K562 (cell line): ENCODE data around the gene RAPGEF5. TPM values are rescaled to one million over a fixed set of nuclear protein-coding genes. Genes with fewer than 3 reads are reported as not detected.

Source experiments
- ATAC-seq: fragments of 200-7000 bp; cut with Tn5 transposase; 3 replicates; pipeline ENCODE4 v1.9.1; 2020; ENCODE audit warnings: moderate library complexity
- BruUV-seq: library from RNA; stranded (reverse); fragments of 400-500 nt; replicated peaks from 2 replicates; lab custom pipeline; 2021; lab: Mats Ljungman, UMichigan
- CTCF ChIA-PET: fragments of 300-600 bp; formaldehyde crosslinking; extraction: SDS; loops from one replicate; lab custom pipeline; 2021; ENCODE audit warnings: low intra/inter-chr PET ratio; lab: Yijun Ruan, JAX
- POLR2A ChIA-PET: fragments of 300-600, 350-650 bp; sonication (Branson Sonifier 250); formaldehyde crosslinking; extraction: SDS; loops from one replicate; lab custom pipeline; 2021; ENCODE audit warnings: antibody characterized with exemption, inconsistent platforms; lab: Yijun Ruan, JAX
- DNase-seq, 4 experiments: peaks; one replicate each; pipeline versions ENCODE4 v3.0.0 to v3.0.0-alpha.2; 2011 to 2018; ENCODE audit warnings: low spot score in 3 of 4, mixed read lengths in 3 of 4; ENCODE audit errors: extremely low read depth in 1 of 4
- FAIRE-seq: peaks from 2 replicates; lab custom pipeline; 2011; peaks lifted over from hg19 to GRCh38; lab: Jason Lieb, UNC
- H2AFZ ChIP-seq: 2 replicates; pipeline ENCODE4 v1.6.0; 2011; ENCODE audit warnings: low read depth, low read length, control low read depth, inconsistent platforms
- H3K27ac ChIP-seq: fragments of 200-600 bp; 3 replicates; pipeline ENCODE4 v1.8.0; 2011; ENCODE audit warnings: low read depth, mild to moderate bottlenecking, control low read depth, inconsistent platforms, low read length, moderate library complexity, mixed read lengths; ENCODE audit errors: extremely low read depth
- H3K27me3 ChIP-seq, 2 experiments: fragments of 300-600 bp in 1 of 2; 2 replicates in 1 of 2; 3 replicates in 1 of 2; pipeline versions ENCODE4 v1.6.0 to v1.8.0; 2011; ENCODE audit warnings: inconsistent platforms in 2 of 2, low read length in 2 of 2, mild to moderate bottlenecking in 1 of 2, mixed read lengths in 1 of 2, moderate library complexity in 1 of 2; ENCODE audit not compliant: control insufficient read depth in 2 of 2, insufficient read depth in 2 of 2
- H3K36me3 ChIP-seq: fragments of 300-600 bp; 3 replicates; pipeline ENCODE4 v1.8.0; 2011; ENCODE audit warnings: mild to moderate bottlenecking, low read length, inconsistent platforms; ENCODE audit not compliant: control insufficient read depth, insufficient read depth
- H3K4me1 ChIP-seq, 2 experiments: fragments of 200-600 bp in 1 of 2; replicated peaks in 1 of 2; 2 replicates in 1 of 2; 3 replicates in 1 of 2; pipeline versions ENCODE4 v1.5.1 to v1.8.0; 2011; ENCODE audit warnings: inconsistent platforms in 2 of 2, low read length in 2 of 2, mild to moderate bottlenecking in 1 of 2, mixed read lengths in 1 of 2, moderate library complexity in 1 of 2; ENCODE audit not compliant: control insufficient read depth in 2 of 2, insufficient read depth in 2 of 2
- H3K4me2 ChIP-seq: 2 replicates; pipeline ENCODE4 v1.6.1; 2011; ENCODE audit warnings: low read length, control low read depth, inconsistent platforms, mixed read lengths; ENCODE audit not compliant: insufficient read depth
- H3K4me3 ChIP-seq: fragments of 200-600 bp; sonication (generic), shearing (Covaris generic); 2 replicates; pipeline ENCODE4 v1.5.1; 2016; ENCODE audit warnings: control low read depth, inconsistent platforms
- H3K79me2 ChIP-seq: fragments of 200-600 bp; 3 replicates; pipeline ENCODE4 v1.8.0; 2011; ENCODE audit warnings: low read length, inconsistent platforms; ENCODE audit not compliant: control insufficient read depth, insufficient read depth
- H3K9ac ChIP-seq, 2 experiments: 2 replicates each; pipeline versions ENCODE4 v1.6.0 to v1.6.1; 2011; ENCODE audit warnings: low read depth in 2 of 2, low read length in 2 of 2, control low read depth in 1 of 2, inconsistent platforms in 1 of 2, mild to moderate bottlenecking in 1 of 2, mixed read lengths in 1 of 2; ENCODE audit not compliant: insufficient read depth in 1 of 2
- H3K9me1 ChIP-seq: one replicate; pipeline ENCODE4 v1.6.0; 2011; ENCODE audit warnings: inconsistent platforms, mild to moderate bottlenecking, low read length, moderate library complexity; ENCODE audit not compliant: control insufficient read depth, insufficient read depth
- H3K9me3 ChIP-seq: replicated peaks from 2 replicates; pipeline ENCODE4 v1.5.1; 2011; ENCODE audit warnings: low read depth, low read length, inconsistent platforms; ENCODE audit not compliant: control insufficient read depth, insufficient read depth
- H4K20me1 ChIP-seq: replicated peaks from 2 replicates; pipeline ENCODE4 v1.6.1; 2011; ENCODE audit warnings: low read length, inconsistent platforms, mixed read lengths; ENCODE audit not compliant: control insufficient read depth, insufficient read depth
- EHMT2 ChIP-seq: fragments of 450-650 bp; IDR thresholded peaks from 2 replicates; pipeline ENCODE4 v1.6.1; 2018; ENCODE audit warnings: antibody characterized with exemption
- GMEB1 ChIP-seq: fragments of 250-450 bp; sonication (Bioruptor Pico); IDR thresholded peaks from 2 replicates; pipeline ENCODE4 v1.4.0; 2020; ENCODE audit warnings: mild to moderate bottlenecking
- NR2C2 ChIP-seq, 2 experiments: fragments of 200-800 bp in 1 of 2; sonication (Bioruptor generic) in 1 of 2; sonication (generic) in 1 of 2; formaldehyde crosslinking in 1 of 2; IDR thresholded peaks; 2 replicates each; pipeline versions ENCODE4 v1.6.1 to v1.8.0; 2016 to 2022; ENCODE audit warnings: mild to moderate bottlenecking in 1 of 2, missing compliant biosample characterization in 1 of 2, missing genetic modification characterization in 1 of 2, missing genetic modification reagents in 1 of 2
- RBM17 ChIP-seq: fragments of 200-400 bp; formaldehyde crosslinking; IDR thresholded peaks from 2 replicates; pipeline ENCODE4 v1.6.1; 2017; ENCODE audit warnings: low read depth, mild to moderate bottlenecking, low read length, borderline replicate concordance
- SMARCA5 ChIP-seq: fragments of 450-650 bp; IDR thresholded peaks from 2 replicates; pipeline ENCODE4 v1.6.1; 2016
- SPI1 ChIP-seq: IDR thresholded peaks from 2 replicates; pipeline ENCODE4 v1.6.1; 2011; ENCODE audit warnings: low read depth, low read length, control low read depth, borderline replicate concordance
- XRCC3 ChIP-seq: fragments of 450-650 bp; IDR thresholded peaks from 2 replicates; pipeline ENCODE4 v1.6.1; 2017; ENCODE audit warnings: mild to moderate bottlenecking, moderate library complexity
- WGBS: fragments of 100-300 bp; shearing (Covaris generic); methylation state at CpG from one replicate; pipeline ENCODE4 v1.1.6; 2016; ENCODE audit warnings: low coverage, mixed read lengths; ENCODE audit not compliant: insufficient coverage; ENCODE audit errors: missing lambda C conversion rate; 5-methylcytosine and 5-hydroxymethylcytosine counted together
- in situ Hi-C: fragments of 300-500 bp; cut with MboI; formaldehyde crosslinking; loops from 4 replicates; pipeline ENCODE4 v1.15.0; 2018; ENCODE audit warnings: inconsistent platforms, mixed read lengths
- intact Hi-C: fragments of 100-400 bp; cut with micrococcal nuclease; formaldehyde crosslinking; loops from 2 replicates; pipeline ENCODE4 v1.14.2; 2022
- polyA plus RNA-seq, 8 experiments: library from polyadenylated mRNA; depleted of rRNA in 4 of 8; stranded (reverse) in 5 of 8; unstranded in 3 of 8; fragments of >200 nt; fragmentation: Nextera tagmentation in 2 of 8; fragmentation: Illumina TruSeq in 1 of 8; extraction: Ambion mirVana in 2 of 8; extraction: Trizol in 1 of 8; gene quantifications; 2 replicates each; pipeline versions ENCODE4 v1.2.1 to v1.2.3, GENCODE V29; 2011 to 2014; ENCODE audit warnings: inconsistent platforms in 1 of 8, missing spikeins in 1 of 8
- total RNA-seq, 7 experiments: library from RNA; depleted of rRNA in 6 of 7; stranded (reverse); fragments of >200 nt in 6 of 7; fragmentation: Illumina TruSeq in 2 of 7; extraction: Trizol in 2 of 7; gene quantifications; 2 replicates each; pipeline versions ENCODE4 v1.2.1 to v1.2.3, GENCODE V29; 2011 to 2021; ENCODE audit warnings: low replicate concordance in 1 of 7
- TF ChIP-seq, protein P1 (sequence below): sonication (generic); formaldehyde crosslinking; IDR thresholded peaks from 2 replicates; pipeline ENCODE4 v1.8.1; 2023; ENCODE audit warnings: missing genetic modification reagents, mild to moderate bottlenecking, borderline replicate concordance
- TF ChIP-seq, protein P2 (sequence below): fragments of 250-450 bp; sonication (Bioruptor Pico); IDR thresholded peaks from 2 replicates; pipeline ENCODE4 v1.5.0; 2020; ENCODE audit warnings: mild to moderate bottlenecking, borderline replicate concordance
- TF ChIP-seq, protein P3 (sequence below): fragments of 250-450 bp; sonication (Bioruptor Pico); IDR thresholded peaks from 2 replicates; pipeline ENCODE4 v1.8.0; 2022; ENCODE audit warnings: inconsistent platforms, mild to moderate bottlenecking, moderate library complexity, borderline replicate concordance

RAPGEF5 gene
- total and polyA plus RNA-seq, 9 of the 15 experiments (the other 6 are each of a cell fraction or from before 2014, with no cell fraction given) = 0.39 to 2.0 (median 1.1) TPM

DNA sequence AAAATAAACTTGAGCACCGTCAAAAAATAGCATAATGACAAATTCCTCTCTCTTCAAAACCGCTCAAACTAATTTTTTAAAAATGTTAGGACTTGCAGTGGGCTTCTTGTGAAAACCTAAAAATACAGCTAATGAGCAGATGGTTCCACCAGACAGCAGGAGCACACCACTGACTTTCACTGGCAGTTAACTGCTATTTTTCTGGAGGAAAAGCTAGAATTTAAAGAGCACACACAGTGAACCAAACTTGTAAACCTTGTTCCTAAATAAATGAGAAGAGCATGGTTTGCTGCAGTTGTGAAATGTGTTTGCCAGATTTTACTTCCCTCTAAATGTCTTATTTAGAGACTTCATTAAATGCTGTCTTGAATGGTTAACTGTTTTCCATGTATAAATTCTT, 143.9 kb downstream of the RAPGEF5 start (continued):
- TF ChIP-seq, protein P1, sequence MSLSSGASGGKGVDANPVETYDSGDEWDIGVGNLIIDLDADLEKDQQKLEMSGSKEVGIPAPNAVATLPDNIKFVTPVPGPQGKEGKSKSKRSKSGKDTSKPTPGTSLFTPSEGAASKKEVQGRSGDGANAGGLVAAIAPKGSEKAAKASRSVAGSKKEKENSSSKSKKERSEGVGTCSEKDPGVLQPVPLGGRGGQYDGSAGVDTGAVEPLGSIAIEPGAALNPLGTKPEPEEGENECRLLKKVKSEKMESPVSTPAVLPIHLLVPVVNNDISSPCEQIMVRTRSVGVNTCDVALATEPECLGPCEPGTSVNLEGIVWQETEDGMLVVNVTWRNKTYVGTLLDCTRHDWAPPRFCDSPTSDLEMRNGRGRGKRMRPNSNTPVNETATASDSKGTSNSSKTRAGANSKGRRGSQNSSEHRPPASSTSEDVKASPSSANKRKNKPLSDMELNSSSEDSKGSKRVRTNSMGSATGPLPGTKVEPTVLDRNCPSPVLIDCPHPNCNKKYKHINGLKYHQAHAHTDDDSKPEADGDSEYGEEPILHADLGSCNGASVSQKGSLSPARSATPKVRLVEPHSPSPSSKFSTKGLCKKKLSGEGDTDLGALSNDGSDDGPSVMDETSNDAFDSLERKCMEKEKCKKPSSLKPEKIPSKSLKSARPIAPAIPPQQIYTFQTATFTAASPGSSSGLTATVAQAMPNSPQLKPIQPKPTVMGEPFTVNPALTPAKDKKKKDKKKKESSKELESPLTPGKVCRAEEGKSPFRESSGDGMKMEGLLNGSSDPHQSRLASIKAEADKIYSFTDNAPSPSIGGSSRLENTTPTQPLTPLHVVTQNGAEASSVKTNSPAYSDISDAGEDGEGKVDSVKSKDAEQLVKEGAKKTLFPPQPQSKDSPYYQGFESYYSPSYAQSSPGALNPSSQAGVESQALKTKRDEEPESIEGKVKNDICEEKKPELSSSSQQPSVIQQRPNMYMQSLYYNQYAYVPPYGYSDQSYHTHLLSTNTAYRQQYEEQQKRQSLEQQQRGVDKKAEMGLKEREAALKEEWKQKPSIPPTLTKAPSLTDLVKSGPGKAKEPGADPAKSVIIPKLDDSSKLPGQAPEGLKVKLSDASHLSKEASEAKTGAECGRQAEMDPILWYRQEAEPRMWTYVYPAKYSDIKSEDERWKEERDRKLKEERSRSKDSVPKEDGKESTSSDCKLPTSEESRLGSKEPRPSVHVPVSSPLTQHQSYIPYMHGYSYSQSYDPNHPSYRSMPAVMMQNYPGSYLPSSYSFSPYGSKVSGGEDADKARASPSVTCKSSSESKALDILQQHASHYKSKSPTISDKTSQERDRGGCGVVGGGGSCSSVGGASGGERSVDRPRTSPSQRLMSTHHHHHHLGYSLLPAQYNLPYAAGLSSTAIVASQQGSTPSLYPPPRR (CRISPR knock-in tag) = no peak
- TF ChIP-seq NR2C2 (CRISPR knock-in tag; IDR thresholded peaks at IDR 0.05) (no peak), NR2C2 (tag; IDR thresholded peaks at IDR 0.05) (no peak), XRCC3 (no peak), SPI1 (no peak)

GRCh38 chr7:22210967-22211366, 146.0 kb downstream of the RAPGEF5 start:
- peaks cover 0 to under 1% of the 10 kb centered on the region in 2 experiments; a peak in 2 of 5 replicates for H3K4me1 ChIP-seq
- FAIRE-seq = no peak
- no peaks in the 10 kb centered on the region for H3K9me3 ChIP-seq
- WGBS = 2% methylated on average over 2 of the region's 2 CpGs
- no peak overlapping the region for H3K9ac ChIP-seq
- ChIA-PET CTCF (no interaction called here), POLR2A (no interaction called here)
- H3K4me2 ChIP-seq = no peak overlapping the region
- ATAC-seq = no peak
- H3K36me3 ChIP-seq = no peaks in the 10 kb centered on the region
- H3K79me2 ChIP-seq = no peaks in the 10 kb centered on the region
- H4K20me1 ChIP-seq = no peaks in the 10 kb centered on the region
- no peaks in the 10 kb centered on the region for H3K9me1 ChIP-seq
- no peak overlapping the region for H2AFZ ChIP-seq
- intact Hi-C loops (no loop called here), in situ Hi-C loops (no loop called here)
- no peak for DNase-seq
- H3K4me3 ChIP-seq = no peak overlapping the region
- no peaks in the 10 kb centered on the region for H3K27me3 ChIP-seq
- H3K27ac ChIP-seq = no peak overlapping the region
- BruUV-seq = no TSS peak
- TF ChIP-seq, protein P2, sequence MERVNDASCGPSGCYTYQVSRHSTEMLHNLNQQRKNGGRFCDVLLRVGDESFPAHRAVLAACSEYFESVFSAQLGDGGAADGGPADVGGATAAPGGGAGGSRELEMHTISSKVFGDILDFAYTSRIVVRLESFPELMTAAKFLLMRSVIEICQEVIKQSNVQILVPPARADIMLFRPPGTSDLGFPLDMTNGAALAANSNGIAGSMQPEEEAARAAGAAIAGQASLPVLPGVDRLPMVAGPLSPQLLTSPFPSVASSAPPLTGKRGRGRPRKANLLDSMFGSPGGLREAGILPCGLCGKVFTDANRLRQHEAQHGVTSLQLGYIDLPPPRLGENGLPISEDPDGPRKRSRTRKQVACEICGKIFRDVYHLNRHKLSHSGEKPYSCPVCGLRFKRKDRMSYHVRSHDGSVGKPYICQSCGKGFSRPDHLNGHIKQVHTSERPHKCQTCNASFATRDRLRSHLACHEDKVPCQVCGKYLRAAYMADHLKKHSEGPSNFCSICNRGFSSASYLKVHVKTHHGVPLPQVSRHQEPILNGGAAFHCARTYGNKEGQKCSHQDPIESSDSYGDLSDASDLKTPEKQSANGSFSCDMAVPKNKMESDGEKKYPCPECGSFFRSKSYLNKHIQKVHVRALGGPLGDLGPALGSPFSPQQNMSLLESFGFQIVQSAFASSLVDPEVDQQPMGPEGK = no peak
- TF ChIP-seq SMARCA5 (no peak), RBM17 (no peak), EHMT2 (no peak), GMEB1 (CRISPR knock-in tag) (no peak)
- TF ChIP-seq, protein P3, sequence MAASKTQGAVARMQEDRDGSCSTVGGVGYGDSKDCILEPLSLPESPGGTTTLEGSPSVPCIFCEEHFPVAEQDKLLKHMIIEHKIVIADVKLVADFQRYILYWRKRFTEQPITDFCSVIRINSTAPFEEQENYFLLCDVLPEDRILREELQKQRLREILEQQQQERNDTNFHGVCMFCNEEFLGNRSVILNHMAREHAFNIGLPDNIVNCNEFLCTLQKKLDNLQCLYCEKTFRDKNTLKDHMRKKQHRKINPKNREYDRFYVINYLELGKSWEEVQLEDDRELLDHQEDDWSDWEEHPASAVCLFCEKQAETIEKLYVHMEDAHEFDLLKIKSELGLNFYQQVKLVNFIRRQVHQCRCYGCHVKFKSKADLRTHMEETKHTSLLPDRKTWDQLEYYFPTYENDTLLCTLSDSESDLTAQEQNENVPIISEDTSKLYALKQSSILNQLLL (CRISPR knock-in tag) = no peak
